Cerebellar nuclear complex (tissue), 1 donor: ENCODE results near the gene MYO1D.
"Not testable (repeated sequence)": the region's sequence is repeated elsewhere in the genome, so short reads cannot be mapped to it uniquely, and the experiment has no call there.

Experiments
- DNase-seq, 2 experiments: peaks; one replicate each; lab custom pipeline; 2025; lab: John Stamatoyannopoulos, UW

MYO1D gene

GRCh38 chr17:32731556-32732295 is 145.2 kb downstream of the MYO1D start:
- DNase-seq: no peak

DNA sequence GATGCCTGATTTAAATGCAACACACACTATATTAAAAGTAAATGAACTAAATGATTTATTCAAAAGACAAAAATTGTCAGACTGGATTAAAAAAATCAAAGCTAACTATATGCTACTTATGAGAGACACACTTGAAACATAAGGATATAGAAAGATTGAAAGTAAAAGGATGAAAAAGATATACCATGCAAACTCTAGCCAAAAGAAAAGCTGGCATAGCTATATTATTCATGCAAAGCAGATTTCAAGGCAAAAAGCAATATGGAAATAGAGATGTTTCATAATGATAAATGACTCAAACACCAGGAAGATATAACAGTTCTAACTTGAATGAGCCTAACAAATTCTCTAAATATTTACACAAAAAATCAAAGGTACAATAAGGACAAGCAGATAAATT is 149.2 kb downstream of the MYO1D start:
- no peak for DNase-seq

GRCh38 chr17:32725697-32726096 is 151.2 kb downstream of the MYO1D start:
- no peak for DNase-seq

- no peak for DNase-seq
Observed at GRCh38 chr17:32723310-32723955, 153.5 kb downstream of the MYO1D start.

- DNase-seq: no peak
Observed at GRCh38 chr17:32722733-32723132, 154.2 kb downstream of the MYO1D start.

DNA sequence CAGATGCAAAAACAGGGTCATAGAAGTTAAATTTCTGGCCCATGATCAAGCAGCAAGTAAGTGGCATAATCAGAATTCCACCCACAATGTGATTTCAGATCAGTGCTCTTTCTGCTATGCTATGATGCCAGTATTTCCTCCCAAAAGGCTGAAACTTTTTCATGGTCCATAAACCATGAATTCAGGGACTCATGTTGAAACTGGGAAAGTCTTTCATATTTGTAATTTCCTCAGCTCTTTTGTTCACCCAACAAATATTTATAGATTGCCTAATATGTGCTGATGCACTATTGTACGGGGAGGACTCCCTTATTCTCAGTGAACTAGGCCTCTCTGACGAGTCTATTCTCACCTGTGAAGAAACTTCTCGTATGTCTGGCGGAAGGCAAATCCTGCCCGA is 156.3 kb downstream of the MYO1D start:
- DNase-seq: no peak

DNA sequence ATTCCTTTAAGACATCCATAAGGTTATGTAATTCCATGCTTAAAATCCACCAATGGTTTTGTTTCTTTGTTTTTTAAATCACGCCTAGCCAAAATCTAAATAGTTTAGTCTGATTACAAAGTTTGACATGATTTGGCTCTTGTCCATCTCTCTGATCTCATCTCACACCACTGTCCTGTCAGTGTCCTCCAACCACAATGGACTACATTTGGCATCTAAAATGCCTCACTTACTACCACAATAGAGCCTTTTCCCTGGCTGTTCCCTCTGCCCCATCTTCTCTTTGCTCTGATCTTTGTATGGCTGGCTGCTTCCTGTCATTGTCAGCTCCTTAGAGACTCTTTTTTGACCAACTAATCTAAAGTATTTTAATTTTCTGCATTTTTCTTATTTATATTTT is 157.2 kb downstream of the MYO1D start:
- DNase-seq: no peak

GRCh38 chr17:32714922-32715321 is 162.0 kb downstream of the MYO1D start:
- not testable (repeated sequence) for DNase-seq

DNA sequence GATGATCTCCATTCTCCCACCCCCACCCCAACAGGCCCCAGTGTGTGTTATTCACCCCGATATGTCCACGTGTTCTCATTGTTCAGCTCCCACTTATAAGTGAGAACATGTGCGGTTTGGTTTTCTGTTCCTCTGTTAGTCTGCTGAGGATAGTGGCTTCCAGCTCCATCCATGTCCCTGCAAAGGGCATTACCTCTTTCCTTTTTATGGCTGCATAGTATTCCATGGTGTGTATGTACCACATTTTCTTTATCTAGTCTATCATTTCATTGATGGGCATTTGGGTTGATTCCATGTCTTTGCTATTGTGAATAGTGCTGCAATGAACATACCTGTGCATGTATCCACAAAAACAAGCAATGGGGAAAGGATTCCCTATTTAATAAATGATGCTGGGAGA is 162.7 kb downstream of the MYO1D start:
- not testable (repeated sequence) for DNase-seq

DNA sequence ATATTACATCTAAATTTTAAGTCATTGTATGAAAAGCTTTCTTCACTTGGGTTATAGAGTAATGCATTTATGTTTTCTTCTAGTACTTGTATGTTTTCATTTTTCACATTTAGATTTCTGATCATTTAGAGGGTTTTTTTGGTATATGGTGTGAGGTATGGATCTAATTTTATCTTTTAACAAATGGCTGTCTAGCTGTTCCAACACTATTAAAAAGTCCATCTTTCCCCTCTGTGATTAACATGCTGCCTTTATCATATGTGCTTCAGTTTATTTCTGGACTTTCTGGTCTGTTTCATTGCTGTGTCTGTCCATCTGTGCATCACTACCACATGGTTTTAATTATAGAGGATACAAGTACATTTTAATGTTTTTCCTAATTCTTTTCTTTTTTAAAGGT is 163.8 kb downstream of the MYO1D start:
- no peak for DNase-seq

DNA sequence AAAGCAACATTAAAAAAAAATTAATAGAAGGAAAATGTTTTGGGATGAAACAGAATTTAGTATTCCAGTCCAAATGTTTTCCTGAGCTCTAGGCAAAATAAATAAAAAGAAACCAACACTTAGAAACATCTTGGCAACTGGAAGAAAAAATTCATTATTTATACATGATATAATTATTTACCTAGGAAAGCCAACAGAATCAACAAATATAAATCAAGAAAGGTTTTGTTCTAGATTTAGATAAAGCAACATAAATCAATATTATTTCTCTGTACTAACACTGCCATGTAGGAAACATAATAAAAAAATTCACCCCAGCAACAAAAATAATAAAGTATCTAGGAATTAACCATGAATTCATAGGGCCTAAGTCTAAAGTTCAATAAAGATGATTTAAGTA is 167.4 kb downstream of the MYO1D start:
- DNase-seq: no peak

DNA sequence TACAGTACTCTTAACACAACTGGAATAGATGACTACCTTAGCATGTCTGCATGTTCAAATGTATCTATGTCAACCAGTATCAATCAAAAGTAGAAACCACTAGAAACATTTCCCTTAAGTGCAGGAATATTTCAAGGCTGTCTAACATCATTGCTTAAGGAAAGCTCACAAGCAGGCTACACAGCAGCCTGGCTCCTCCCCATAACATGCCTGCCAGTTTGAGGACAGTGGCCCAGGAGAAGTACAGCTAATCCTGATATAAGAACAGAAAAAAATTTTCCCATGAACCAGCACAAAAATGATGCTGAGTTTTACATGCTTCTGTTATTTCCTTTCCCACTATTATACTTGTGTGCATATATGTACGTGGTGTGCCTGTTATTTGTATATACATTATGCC is 175.1 kb downstream of the MYO1D start:
- DNase-seq: no peak

- no peak for DNase-seq
Observed at GRCh38 chr17:32699247-32699646, 177.7 kb downstream of the MYO1D start.

GRCh38 chr17:32697728-32698625 is 178.9 kb downstream of the MYO1D start:
- DNase-seq: no peak

DNA sequence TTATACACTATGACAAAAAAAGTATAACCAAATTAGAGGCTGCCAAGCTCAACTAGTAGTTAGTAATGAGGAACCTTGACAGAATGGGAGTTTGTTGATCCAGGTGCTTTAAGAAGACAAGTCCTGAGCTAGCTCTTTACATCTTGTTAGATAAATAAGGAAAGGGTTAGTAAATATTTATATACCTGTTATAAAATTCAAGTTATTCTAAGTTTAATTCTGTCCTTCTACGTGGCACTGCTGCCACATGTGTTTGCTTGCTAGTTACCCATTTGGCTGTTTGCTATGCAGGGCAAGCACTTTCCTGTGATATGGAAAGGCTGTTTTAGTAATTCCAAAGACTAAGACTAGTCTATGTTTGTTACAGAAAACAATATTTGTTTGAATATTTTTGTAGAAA is 180.5 kb downstream of the MYO1D start:
- no peak for DNase-seq

GRCh38 chr17:32695864-32696263 is 181.1 kb downstream of the MYO1D start:
- no peak for DNase-seq

GRCh38 chr17:32693194-32693897 is 183.6 kb downstream of the MYO1D start:
- DNase-seq: no peak

DNA sequence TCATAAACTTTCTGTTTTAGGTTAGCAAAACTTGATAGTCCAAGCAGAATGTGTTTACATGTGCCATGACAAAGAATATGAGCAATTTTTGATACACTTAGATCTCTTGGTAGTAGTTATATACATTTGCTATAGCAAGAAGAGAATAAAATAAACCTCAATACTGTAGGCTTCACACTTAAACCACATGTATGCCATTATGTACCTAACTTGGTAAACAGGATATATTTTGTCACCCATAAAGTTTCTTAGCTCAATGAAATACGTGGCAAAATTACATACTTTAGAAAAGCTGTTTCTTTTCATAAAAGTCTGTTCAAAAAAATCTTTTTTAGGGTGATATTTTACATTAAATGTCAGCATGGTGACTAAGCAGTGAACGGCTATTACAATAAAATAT is 184.7 kb downstream of the MYO1D start:
- DNase-seq: no peak

- no peak for DNase-seq
Observed at GRCh38 chr17:32689348-32689747, 187.6 kb downstream of the MYO1D start.

GRCh38 chr17:32688221-32688620 is 188.7 kb downstream of the MYO1D start:
- no peak for DNase-seq

- DNase-seq: no peak
Observed at GRCh38 chr17:32684087-32684958, 192.6 kb downstream of the MYO1D start.
